Midbrain (tissue), 1 donor: ENCODE data around the gene DDOST.
"Not testable (repeated sequence)": the region's sequence is repeated elsewhere in the genome, so short reads cannot be mapped to it uniquely, and the experiment has no call there.

ENCODE experiments used
- DNase-seq: peaks from one replicate; lab custom pipeline; 2025; lab: John Stamatoyannopoulos, UW

DDOST gene

GRCh38 chr1:20624709-20625108 is 36.5 kb downstream of the DDOST start:
- no peak for DNase-seq

GRCh38 chr1:20621012-20621411 is 40.2 kb downstream of the DDOST start:
- DNase-seq = no peak

- no peak for DNase-seq
Observed at GRCh38 chr1:20619999-20620398, 41.2 kb downstream of the DDOST start.

DNA sequence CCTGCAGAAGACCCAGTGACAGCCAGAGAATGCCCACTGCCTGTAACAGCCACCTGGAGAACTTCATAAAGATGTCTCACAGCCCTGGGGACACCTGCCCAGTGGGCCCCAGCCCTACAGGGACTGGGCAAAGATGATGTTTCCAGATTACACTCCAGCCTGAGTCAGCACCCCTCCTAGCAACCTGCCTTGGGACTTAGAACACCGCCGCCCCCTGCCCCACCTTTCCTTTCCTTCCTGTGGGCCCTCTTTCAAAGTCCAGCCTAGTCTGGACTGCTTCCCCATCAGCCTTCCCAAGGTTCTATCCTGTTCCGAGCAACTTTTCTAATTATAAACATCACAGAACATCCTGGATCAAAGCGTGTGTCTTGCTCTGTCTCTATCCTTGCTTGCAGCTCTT is 42.6 kb downstream of the DDOST start:
- no peak for DNase-seq

DNA sequence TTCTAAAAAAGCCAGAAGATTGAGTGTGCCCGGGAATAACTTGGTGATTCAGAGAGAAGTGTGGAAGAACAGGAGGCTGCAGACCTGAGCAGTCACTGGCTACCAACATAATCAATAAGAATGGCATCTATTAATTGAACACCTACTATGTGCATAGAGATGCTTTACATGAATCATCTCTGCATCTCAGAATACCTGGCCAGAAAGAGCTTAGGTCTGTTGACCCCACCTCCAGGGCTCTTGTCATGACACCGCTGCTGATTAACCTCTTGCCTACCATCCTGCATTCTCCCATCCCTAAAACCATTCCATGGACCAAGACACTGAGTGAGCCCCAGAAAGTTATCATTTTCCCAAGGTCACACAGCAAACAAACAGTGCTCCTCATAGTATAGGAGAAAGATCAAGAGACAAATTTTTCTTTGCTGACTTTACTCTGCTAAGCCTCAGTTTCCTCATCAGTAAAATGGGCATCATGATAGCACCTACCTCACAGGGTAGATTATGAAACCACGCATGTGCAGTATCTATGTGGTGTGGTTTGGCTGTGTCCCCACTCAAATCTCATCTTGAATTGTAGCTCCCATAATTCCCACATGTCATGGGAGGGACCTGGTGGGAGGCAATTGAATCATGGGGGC is 44.2 kb downstream of the DDOST start:
- no peak for DNase-seq

GRCh38 chr1:20615946-20616846 is 45.0 kb downstream of the DDOST start:
- DNase-seq = no peak

GRCh38 chr1:20614131-20614579 is 47.0 kb downstream of the DDOST start:
- DNase-seq = no peak

DNA sequence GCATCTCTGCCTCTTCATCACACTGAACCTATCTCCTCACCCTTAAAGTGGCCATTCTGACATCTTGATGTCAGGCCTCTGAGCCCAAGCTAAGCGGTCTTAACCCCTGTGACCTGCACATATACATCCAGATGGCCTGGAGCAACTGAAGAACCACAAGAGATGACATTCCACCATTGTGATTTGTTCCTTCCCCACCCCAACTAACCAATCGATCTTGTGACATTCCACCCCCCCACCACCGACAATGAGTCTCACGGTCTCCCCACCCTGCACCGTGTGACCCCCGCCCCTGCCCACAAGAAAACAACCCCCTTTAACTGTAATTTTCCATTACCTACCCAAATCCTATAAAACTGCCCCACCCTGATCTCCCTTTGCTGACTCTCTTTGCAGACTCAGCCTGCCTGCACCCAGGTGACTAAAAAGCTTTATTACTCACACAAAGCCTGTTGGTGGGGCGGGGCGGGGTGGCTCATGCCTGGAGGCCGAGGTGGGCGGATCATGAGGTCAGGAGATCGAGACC is 48.9 kb downstream of the DDOST start:
- DNase-seq = no peak

- no peak for DNase-seq
Observed at GRCh38 chr1:20611652-20612051, 49.5 kb downstream of the DDOST start.

DNA sequence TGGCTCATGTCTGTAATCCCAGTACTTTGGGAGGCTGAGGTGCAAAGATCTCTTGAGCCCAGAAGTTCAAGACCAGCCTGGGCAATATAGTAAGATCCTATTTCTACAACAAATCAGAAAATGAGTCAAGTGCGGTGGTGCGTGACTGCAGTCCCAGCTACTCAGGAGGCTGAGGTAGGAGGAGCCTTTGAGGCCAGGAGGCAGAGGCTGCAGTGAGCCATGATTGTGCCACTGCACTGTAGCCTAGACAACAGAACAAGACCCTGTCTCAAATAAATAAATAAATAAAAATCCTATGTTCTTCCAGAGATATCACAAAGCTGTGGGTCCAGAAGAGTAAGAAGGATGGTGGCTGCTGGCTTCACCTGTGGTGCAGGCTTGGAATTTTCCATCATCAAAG is 50.2 kb downstream of the DDOST start:
- DNase-seq = no peak

DNA sequence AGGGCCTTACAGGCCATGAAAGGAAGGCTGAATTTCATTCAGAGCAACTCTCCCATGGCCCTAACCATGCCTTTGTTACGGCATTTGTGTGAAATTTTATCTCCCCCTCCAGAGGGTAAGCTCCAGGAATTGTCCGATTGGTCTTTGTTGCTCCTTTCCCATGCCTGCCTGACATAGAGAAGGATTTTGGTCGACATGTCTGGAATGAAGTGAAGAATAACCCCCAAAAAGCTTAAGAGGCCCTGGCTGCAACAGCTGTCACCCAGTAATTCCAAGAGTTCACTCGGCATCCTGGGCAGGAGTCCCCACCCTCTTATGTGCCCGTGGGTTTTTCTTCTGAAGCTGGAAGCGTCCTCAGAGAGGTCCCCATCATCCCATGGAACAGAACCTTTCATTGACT is 51.6 kb downstream of the DDOST start:
- no peak for DNase-seq

DNA sequence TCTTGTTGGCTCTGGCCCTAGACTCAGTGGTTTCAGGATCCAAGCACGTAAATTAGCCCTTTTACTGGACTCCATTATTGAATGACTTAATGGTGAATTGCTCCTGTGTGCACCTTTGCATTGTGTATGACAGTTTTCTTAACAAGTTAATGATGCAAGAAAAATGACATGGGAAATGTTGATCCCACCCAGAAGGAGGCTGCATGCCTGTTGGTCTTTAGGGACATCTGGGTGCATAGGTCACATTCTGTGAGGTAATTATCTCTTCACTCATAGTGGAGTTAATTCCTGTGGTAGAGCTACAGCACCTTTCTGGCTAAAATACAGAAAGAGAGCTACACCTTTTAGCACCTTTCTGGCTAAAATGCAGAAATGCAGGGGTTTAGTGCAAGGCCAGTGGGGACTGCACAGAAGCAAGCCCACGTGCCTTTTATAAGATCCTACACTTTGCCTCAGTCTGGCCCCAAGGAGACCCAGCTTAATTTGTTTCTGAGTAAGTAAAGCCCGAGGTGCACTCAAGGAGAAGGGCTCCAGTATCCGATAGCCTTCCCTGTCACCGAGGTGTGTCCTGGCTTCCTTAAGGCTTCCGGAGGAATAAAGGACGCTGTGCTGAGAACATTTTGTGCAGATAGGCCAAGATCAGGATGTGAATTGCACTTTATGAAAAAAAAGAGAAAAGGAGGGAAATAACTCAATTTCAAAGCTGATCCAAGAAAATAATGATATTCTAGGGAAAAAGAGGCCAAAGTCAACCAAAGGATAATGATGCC is 54.2 kb downstream of the DDOST start:
- not testable (repeated sequence) for DNase-seq

- DNase-seq = no peak
Observed at GRCh38 chr1:20604678-20605077, 56.5 kb downstream of the DDOST start.

DNA sequence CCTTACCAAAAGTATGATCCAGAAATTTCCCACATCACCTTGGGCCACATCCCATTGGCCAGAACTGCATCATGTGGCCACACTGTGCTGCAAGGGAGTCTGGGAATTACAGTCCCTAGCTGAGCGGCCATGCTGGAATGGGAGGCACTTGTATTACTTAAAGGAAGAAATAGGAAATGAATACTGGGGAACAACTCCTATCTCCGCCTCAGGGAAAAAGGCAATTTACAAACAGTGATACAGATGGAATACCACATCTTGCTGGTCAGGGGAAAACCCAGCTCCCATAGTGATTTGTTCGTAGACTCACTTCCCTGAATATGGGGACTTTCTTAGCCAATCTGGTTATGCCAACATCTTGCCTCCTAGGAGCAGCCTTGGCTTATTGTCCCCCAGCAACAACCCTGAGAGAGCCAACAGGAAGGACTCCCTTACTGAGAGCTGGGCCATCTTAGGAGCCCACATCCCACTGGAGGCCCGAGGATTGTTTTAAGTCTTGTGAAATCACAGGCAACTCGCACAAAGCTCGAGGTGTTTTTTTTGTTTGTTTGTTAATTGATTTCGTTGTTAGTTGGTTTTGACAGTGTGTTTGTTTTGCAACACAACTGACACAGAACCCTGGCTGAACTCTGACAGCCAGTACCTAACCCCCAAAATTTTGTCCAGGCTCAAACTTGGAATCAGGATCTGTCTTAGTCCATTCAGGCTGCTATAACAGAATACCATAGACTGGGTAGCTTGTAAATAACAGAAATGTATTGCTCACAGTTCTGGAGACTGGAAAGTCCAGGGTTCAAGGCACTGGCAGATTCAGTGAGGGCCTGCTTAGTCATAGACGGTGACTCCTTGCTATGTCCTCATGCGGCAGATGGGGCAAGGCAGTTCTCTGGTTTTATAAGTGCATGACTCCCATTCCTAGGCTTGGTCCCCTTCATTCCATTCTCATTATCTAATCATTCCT is 57.4 kb downstream of the DDOST start:
- no peak for DNase-seq

GRCh38 chr1:20602851-20603450 is 58.2 kb downstream of the DDOST start:
- DNase-seq = no peak
